ENCODE measurements around the gene CHD6.

DNA sequence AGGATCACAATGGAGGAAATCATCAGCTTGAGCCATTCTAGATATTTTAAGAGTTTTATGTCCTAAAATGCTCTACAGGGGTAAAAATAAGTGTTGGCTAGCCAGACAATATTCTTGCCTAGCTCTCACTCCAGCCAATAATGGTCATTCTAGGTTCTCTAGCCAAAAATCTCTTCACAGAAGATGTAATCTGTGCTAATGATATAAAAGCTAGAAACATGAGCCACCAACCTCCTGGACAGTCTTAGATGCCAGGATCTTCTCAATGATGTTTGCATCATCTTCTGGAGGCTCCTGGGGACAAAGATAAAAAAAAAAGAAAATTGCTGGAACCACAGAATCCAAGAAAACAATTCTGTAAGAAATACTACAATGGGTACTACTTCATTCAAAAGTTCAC lies 119.1 kb downstream of the CHD6 start:
- TF ChIP-seq CTCF (optimal IDR thresholded peaks at IDR 0.05 in 1 of 3, IDR thresholded peaks at IDR 0.05 in 1 of 3, conservative IDR thresholded peaks at IDR 0.05 in 1 of 3; ENCODE audit: extremely low read depth in 1 of 3, insufficient read depth in 2 of 3, low read length in 3 of 3) (no peak), EZH2 (IDR thresholded peaks at IDR 0.05; ENCODE audit: low read length) (no peak)

Measured in keratinocyte (primary cell).